ENCODE results near the gene RBMXL2. TPM values are rescaled to one million over a fixed set of nuclear protein-coding genes. Genes with fewer than 3 reads are reported as not detected.

The RBMXL2 gene
- not detected for polyA plus RNA-seq

GRCh38 chr11:7088921-7089320 lies at the start of gene RBMXL2:
RBMXL2 (plus strand) TSS chr11:7088998; CDS start chr11:7089121, 123 bp downstream.
- 59 to 71% (median 61%) methylated on average over 45 of the region's 45 CpGs for WGBS, 3 donors
- no peak within 1 kb of the TSS for H3K27ac ChIP-seq (ENCODE audit: low read depth, low read length)

DNA sequence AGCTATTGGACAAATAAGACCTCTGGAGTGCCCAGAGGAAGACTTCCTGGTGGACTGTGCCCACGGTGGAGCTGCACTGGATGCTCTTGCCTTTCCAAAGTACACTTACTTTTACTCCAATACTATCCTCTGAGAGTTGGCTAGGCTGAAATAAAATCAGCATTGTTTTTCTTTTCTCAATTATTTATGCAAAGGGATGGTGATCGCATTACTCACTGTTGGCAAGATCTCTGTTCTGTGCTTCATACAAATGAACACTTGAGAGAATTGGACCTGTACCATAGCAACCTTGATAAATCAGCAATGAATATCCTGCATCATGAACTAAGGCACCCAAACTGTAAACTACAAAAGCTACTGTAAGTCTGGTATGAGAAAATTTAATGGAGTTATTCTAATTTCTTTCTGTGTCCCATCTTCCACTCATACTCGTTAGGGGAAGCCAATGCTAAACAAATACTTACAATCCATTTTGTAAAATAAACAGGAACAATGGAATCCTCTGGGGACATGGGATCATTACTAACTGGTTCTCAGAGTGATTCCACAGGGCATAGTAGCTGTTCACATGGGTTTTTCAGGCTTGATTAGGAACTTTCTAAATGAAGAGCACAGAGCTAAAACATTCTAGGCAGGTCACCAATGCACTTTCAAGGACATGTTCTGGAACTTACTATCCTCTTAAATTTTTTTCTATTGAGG lies 42.2 kb upstream of the RBMXL2 start:
- no peak overlapping the region for H3K27ac ChIP-seq (ENCODE audit: low read depth, low read length)
- WGBS, 3 donors: 45 to 61% (median 56%) methylated on average over 3 of the region's 3 CpGs

DNA sequence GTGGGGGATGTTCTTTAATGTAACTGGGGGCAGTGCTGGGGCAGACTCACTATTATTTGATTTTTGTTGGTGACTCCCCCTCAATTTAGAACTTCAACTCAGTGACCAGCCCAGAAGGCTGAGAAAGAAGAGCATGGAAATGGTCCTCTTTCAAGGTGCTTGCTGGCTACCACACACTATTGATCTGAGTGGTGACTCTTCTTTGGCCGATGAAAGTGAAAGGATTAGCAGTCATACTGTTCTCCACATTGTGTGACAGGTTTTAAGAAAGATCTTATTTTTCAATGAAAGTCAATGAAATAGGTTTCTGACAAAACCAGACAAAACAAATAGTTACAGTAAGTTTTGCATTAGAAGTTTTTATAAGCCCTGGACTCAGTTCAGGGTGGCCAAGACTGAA lies 38.6 kb upstream of the RBMXL2 start:
- H3K27ac ChIP-seq (ENCODE audit: low read depth, low read length): no peak overlapping the region
- 93 to 97% (median 93%) methylated on average over 1 of the region's 1 CpG for WGBS, 3 donors

- 55 to 70% (median 61%) methylated on average over 6 of the region's 6 CpGs for WGBS, 3 donors
- H3K27ac ChIP-seq (ENCODE audit: low read depth, low read length): no peak overlapping the region
Observed at GRCh38 chr11:7056828-7057513, 31.8 kb upstream of the RBMXL2 start.

DNA sequence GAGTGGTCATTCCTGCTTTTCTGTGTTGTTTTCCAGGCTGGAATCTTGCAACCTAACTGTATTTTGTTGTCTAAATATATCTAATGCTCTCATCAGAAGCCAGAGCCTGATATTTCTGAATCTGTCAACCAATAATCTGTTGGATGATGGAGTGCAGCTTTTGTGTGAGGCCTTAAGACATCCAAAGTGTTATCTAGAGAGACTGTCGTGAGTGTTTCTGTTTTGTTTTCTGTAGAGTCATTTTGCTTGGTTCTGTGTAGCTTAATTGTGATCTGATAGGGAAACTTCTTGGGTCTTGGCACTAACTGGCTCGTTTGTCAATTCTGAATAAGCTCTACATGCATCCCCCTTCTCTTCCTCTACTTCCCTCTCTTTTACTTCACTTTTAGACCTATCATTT lies 31.2 kb upstream of the RBMXL2 start:
- WGBS, 3 donors: 41 to 47% (median 41%) methylated on average over 2 of the region's 2 CpGs
- no peak overlapping the region for H3K27ac ChIP-seq (ENCODE audit: low read depth, low read length)

GRCh38 chr11:7060868-7061267 lies 27.9 kb upstream of the RBMXL2 start:
- no peak overlapping the region for H3K27ac ChIP-seq (ENCODE audit: low read depth, low read length)
- 66 to 74% (median 73%) methylated on average over 1 of the region's 1 CpG for WGBS, 3 donors

GRCh38 chr11:7062534-7062933 lies 26.3 kb upstream of the RBMXL2 start:
- WGBS, 3 donors: 82 to 93% (median 85%) methylated on average over 2 of the region's 2 CpGs

GRCh38 chr11:7072401-7073028 lies 16.3 kb upstream of the RBMXL2 start:
- no peak overlapping the region for H3K27ac ChIP-seq (ENCODE audit: low read depth, low read length)
- 46 to 62% (median 58%) methylated on average over 4 of the region's 4 CpGs for WGBS, 3 donors

More at GRCh38 chr11:7062534-7062933, 26.3 kb upstream of the RBMXL2 start:
- no peak overlapping the region for H3K27ac ChIP-seq (ENCODE audit: low read depth, low read length)

DNA sequence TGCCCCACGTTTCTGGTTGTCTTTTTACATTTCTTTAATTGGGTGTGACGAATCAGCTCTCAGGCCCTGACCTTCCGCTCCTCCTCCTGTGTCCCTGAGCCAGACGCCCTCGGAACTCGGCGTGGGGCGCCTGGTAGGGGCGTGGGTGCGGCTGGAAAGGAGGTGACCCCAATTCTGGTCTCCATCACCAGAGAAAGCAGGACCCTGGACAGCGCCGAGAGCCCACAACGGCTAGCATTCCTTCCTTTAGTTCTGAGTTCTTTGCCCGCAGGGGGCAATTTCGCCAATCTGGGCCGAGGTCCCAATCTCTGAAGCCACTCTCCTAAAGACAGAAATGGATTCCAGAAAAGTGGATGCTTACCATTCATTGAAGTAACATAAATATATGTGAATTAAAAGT lies 11.7 kb upstream of the RBMXL2 start:
- WGBS, 3 donors: 71 to 74% (median 73%) methylated on average over 16 of the region's 16 CpGs
- H3K27ac ChIP-seq (ENCODE audit: low read depth, low read length): no peak overlapping the region

DNA sequence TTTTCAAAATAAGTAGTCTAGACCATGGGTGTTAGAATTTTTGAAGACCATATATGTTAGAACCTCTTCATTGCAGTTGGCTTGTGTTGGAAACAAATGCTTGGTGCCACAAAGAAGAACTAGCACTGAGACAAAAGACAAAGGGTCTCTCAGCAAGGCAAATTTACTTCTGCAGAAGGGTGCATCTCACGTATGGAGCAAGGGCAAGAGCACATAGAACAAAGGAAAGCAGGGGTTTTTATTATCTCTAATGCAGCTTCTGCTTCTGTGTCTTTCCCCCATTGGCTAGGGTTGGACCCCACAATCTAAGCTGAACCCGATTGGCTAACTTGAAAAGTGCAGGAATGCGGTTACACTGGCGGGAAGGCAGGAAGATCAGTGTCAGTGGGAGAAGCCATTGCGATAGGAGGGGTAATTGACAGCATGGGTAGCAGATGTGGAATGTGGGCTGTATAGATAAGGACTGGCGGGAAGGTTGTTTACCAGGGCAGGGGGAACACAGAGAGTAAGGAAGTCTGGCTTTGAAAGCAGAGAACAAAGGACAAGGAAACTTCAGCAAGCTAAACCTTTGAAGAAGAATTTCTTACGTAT lies 9.2 kb upstream of the RBMXL2 start:
- H3K27ac ChIP-seq (ENCODE audit: low read depth, low read length): no peak overlapping the region
- 67 to 82% (median 81%) methylated on average over 7 of the region's 7 CpGs for WGBS, 3 donors

DNA sequence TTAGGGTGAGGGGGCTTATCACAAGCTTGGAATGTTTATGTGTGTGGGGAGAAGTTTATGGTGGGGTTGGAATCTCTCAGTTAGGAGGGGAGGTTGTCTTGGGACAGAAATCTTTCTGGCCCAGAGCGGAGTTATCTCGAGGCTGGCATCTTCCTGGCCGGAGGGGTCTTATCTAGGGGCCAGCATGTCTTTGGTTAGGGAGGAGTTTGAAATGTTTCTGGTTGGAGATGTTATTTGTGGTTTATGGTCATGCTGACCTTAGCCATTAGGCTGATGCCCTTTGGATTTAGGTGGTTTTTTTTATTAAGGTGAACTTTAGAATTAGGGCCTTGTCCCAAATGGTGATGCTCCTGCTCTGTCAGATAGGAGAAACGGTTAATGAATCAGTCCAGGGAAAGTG lies 7.9 kb upstream of the RBMXL2 start:
- WGBS, 3 donors: 77 to 83% (median 82%) methylated on average over 4 of the region's 4 CpGs
- no peak overlapping the region for H3K27ac ChIP-seq (ENCODE audit: low read depth, low read length)

DNA sequence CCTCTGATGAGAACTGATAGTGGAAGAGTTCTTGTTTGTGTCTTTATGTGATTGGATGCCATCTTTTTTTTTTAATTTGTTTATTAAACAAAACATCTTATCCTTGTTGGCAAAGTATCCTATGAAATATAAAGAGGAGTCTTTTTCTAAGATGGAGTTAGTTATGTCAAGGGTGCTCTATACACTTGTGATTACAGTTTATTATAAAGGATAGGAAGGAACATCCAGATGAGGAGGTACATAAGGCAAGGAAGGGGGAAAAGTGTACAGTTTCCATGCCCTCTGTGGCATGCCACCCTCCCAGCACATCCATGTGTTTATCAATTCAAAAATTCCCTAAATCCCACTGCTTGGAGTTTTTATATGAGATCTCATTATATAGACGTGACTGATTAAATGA lies 7.4 kb upstream of the RBMXL2 start:
- H3K27ac ChIP-seq (ENCODE audit: low read depth, low read length): no peak overlapping the region
- 81% methylated on average over 1 of the region's 1 CpG for WGBS, 3 donors

DNA sequence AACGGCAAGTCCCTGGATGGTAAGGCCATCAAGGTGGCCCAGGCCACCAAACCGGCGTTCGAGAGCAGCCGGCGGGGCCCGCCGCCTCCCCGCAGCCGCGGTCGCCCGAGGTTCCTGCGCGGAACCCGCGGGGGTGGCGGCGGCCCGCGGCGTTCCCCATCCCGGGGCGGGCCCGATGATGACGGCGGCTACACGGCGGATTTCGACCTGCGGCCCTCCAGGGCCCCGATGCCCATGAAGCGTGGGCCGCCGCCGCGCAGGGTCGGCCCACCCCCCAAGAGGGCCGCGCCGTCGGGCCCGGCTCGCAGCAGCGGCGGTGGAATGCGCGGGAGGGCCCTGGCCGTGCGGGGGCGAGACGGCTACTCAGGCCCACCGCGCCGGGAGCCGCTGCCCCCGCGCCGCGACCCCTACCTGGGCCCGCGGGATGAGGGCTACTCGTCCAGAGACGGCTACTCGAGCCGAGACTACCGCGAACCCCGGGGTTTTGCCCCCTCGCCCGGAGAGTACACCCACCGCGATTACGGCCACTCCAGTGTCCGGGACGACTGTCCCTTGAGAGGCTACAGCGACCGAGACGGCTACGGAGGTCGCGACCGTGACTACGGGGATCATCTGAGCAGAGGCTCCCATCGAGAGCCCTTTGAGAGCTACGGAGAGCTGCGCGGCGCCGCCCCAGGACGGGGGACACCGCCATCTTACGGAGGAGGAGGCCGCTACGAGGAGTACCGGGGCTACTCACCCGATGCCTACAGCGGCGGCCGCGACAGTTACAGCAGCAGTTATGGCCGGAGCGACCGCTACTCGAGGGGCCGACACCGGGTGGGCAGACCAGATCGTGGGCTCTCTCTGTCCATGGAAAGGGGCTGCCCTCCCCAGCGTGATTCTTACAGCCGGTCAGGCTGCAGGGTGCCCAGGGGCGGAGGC lies 792 bp downstream of the RBMXL2 start:
- WGBS, 3 donors: 78 to 85% (median 81%) methylated on average over 87 to 111 of the region's 111 CpGs
- H3K27ac ChIP-seq (ENCODE audit: low read depth, low read length): no peak overlapping the region

DNA sequence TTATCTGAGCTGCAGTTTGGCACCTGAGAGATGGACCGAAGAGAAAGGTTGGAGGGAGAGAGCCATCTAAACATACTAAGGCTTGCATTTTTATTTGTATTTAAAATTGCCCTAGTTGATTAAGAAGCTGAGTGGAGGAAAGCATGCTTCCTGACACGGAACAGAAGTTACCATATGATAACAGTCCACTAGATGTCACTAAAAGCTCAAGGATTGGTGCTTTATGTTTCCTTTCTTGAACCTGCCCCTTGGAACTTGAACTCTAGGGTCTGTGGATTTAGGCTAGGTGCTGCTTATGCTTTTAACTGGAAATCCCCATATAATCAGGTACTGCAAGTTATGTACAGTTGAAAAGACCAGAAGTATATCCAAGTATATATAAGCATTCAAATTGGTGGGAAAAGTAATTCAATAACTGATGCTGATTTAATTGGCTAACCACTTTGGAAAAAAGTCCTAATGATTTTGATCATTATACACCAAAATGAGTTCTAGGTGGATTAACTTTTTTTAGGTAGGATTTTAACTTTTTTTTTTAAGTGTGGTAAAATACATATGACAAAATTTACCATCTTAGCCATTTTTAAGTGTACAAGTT lies 9.5 kb downstream of the RBMXL2 start:
- no peak overlapping the region for H3K27ac ChIP-seq (ENCODE audit: low read depth, low read length)
- 1 to 6% (median 5%) methylated on average over 2 of the region's 2 CpGs for WGBS, 3 donors

- no peak overlapping the region for H3K27ac ChIP-seq (ENCODE audit: low read depth, low read length)
- WGBS, 3 donors: 14 to 43% (median 37%) methylated on average over 1 of the region's 1 CpG
Observed at GRCh38 chr11:7115780-7116179, 27.0 kb downstream of the RBMXL2 start.

- WGBS, 3 donors: 90 to 95% (median 95%) methylated on average over 3 of the region's 3 CpGs
- H3K27ac ChIP-seq (ENCODE audit: low read depth, low read length): no peak overlapping the region
Observed at GRCh38 chr11:7116370-7116769, 27.6 kb downstream of the RBMXL2 start.

DNA sequence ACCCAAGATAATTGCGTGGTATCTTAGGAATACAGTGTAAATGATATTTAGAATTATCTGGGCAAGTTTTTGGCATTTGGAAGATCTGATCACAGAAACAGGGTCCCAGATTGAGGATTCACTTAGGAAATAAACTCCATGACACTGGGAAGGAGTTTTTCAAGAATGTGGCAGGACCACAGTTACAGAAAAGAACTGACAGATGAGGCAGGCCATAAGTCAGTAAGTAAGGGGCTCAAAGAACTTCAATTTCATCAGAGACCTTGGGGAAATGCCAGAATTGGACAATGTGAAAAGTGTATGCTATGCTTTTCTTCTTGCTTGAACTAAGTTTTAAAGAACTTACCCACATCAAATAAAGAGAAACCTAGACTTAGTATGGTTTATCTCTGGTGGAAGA lies 49.3 kb downstream of the RBMXL2 start:
- WGBS, 3 donors: 77 to 92% (median 87%) methylated on average over 1 of the region's 1 CpG

More for the DNA sequence above, 49.3 kb downstream of the RBMXL2 start:
- no peak overlapping the region for H3K27ac ChIP-seq (ENCODE audit: low read depth, low read length)
